Activated CD8-positive, alpha-beta memory T cell treated with anti-CD3 and anti-CD28 coated beads, Interleukin-2, amount 10 ng/mL, durations not matched to agents 7 days and 5 days (primary cell): ENCODE data around the gene ZMIZ1. TPM values are rescaled to one million over a fixed set of nuclear protein-coding genes. Genes with fewer than 3 reads are reported as not detected.

ENCODE experiments used
- ATAC-seq: fragments of 150-1000 bp; cut with Tn5 transposase; one replicate; pipeline ENCODE4 v1.10.0; 2021; ENCODE audit warnings: moderate library complexity
- CTCF ChIA-PET: fragments of 350-600 bp; sonication (Branson Sonifier 250); formaldehyde crosslinking; loops from one replicate; lab custom pipeline; 2021; ENCODE audit warnings: antibody characterized with exemption; lab: Charles Lee
- DNase-seq: peaks from one replicate; pipeline ENCODE4 v3.0.0-alpha.2; 2020
- H3K27ac Mint-ChIP-seq: one replicate; pipeline ENCODE4 v1.8.0; 2021; ENCODE audit warnings: mild to moderate bottlenecking, mixed read lengths
- H3K27me3 Mint-ChIP-seq: one replicate; pipeline ENCODE4 v1.8.0; 2021; ENCODE audit warnings: mixed read lengths
- H3K36me3 Mint-ChIP-seq: one replicate; pipeline ENCODE4 v1.8.0; 2021; ENCODE audit warnings: mild to moderate bottlenecking, mixed read lengths
- H3K4me1 Mint-ChIP-seq: one replicate; pipeline ENCODE4 v1.8.0; 2021; ENCODE audit warnings: mixed read lengths
- H3K4me3 Mint-ChIP-seq: one replicate; pipeline ENCODE4 v1.8.0; 2021; ENCODE audit warnings: mild to moderate bottlenecking, moderate library complexity, mixed read lengths
- H3K9me3 Mint-ChIP-seq: one replicate; pipeline ENCODE4 v1.8.0; 2022; ENCODE audit warnings: low read depth, mixed read lengths
- total RNA-seq, 2 experiments: library from RNA; stranded (reverse); gene quantifications; one replicate each; pipeline ENCODE4 v1.2.3, GENCODE V29; 2021

ZMIZ1 gene
- total RNA-seq, 2 experiments from 2014 or later = 52.7 to 71.5 TPM

DNA sequence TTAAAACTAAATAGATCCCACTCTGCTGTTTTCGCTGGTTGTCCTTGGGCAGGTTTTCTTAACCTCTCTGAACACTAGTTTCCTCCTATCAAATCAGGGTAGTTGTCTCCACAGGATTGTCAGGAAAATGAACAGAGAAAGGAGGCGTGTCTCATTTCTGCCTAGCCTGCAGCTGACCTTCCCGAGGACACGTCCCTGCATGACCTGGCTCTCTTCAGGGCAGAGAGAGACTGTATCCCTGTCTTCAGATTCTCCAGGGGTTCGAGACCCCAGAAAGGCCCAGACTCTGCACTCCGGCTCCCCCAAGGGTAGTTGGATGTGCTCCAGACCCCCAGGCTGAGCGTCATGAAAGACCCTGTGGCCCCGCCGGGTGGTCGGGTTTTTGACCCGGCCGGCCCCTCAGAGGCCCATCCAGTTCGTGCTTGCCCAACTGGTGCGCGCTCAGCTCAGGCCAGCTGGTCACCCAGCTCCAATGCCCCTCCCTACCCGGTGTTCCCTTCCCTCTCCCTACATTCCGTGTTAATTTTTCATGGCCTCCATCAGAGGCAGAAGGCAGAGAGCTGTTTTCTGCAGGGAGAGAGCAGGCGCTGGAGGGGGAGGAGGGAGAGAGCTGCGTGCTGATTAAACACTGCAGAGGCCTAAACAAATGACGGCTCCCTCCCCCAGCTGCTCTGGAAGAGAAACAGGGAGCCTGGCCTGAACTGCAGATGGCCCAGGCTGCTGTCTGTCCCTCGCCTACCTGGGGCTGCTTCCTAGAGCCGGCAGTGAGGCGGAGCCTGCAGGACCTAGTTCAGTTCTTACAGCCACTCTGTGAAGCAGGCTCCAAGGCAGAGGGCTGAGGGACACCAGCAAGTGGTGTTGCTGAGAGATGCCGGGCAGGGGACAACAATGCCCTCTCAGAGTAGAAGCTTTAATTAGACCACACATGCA is 192.3 kb downstream of the ZMIZ1 start:
- no peak for DNase-seq
- CTCF ChIA-PET = interaction anchor here (1.0 to 1.7 kb wide), 4 partner anchors 11 to 65 kb away, joined by 3 to 5 read pairs (median 4); no protein-coding TSS in a partner anchor
- H3K4me3 Mint-ChIP-seq = no peak overlapping the region
- no peaks in the 10 kb centered on the region for H3K27me3 Mint-ChIP-seq
- ATAC-seq = no peak
- H3K27ac Mint-ChIP-seq = no peak overlapping the region
- peaks cover 37% of the 10 kb centered on the region for H3K4me1 Mint-ChIP-seq
- H3K9me3 Mint-ChIP-seq = no peaks in the 10 kb centered on the region
- H3K36me3 Mint-ChIP-seq = peaks cover 5% of the 10 kb centered on the region

DNA sequence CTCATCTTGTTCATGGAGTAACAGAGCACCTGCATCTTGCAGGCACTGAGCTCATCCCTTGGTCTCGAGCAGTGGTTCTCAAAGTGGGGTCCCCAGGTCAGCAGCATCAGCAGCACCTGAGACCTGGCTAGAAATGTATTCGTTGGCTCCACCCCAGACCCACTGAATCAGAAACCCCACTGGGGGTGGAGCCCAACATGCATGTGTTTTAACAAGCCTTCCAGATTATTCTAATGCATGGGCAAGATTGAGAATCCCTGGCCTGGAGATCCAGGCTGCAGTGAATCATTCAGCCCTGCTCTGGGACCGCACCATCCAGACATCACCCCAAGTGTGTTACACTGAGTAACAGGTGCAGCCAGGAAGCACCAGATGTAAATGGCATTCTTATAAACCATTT is 193.4 kb downstream of the ZMIZ1 start:
- no peaks in the 10 kb centered on the region for H3K27me3 Mint-ChIP-seq
- DNase-seq (no peak), ATAC-seq (no peak)
- no peaks in the 10 kb centered on the region for H3K9me3 Mint-ChIP-seq
- H3K4me3 Mint-ChIP-seq = no peak overlapping the region
- peaks cover 7% of the 10 kb centered on the region for H3K36me3 Mint-ChIP-seq
- no peak overlapping the region for H3K27ac Mint-ChIP-seq
- CTCF ChIA-PET = interaction anchor here (1.4 kb wide), 1 partner anchor 22 kb away, joined by 5 read pairs; no protein-coding TSS in a partner anchor
- peaks cover 48% of the 10 kb centered on the region for H3K4me1 Mint-ChIP-seq

DNA sequence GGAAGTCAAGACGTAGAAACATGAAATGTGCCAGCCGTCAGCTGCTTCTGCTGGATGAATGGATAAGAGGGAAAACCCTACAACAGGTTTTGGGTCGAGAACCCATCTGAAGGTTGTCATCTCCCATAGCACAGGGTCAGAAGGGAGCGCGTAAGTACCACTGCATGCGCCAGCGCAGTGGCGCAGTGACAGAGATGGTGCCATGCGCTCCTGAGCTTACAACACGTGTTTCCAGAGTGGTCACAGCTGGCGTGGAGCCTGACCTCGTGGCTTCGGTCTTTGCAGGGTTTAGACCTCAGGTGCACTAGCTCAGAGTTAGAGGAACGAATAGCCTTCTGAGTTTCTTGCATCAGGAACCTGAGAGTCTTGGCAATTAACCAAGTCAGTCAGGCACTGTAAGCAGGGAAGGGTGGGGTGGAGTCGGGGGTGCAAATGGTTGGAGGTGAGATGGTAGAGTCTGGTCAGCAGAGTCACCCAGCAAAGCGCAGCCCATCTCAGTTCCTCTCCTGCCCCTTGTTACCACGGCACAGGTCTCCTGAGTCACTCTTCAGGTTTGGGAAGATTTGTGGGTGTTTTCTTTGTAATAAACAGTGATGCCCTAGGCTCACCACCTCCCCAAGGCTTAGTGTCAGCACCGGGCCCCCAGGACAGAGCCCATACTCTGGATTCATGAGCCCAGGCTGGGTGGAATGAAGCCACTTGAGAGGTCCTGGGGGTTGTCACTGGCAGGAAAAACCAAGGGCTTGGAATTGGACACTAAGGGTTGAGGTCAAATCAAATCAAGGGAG is 194.4 kb downstream of the ZMIZ1 start:
- Mint-ChIP-seq H3K4me3 (no peak overlapping the region), H3K9me3 (no peaks in the 10 kb centered on the region), H3K36me3 (peaks cover 4% of the 10 kb centered on the region)

DNA sequence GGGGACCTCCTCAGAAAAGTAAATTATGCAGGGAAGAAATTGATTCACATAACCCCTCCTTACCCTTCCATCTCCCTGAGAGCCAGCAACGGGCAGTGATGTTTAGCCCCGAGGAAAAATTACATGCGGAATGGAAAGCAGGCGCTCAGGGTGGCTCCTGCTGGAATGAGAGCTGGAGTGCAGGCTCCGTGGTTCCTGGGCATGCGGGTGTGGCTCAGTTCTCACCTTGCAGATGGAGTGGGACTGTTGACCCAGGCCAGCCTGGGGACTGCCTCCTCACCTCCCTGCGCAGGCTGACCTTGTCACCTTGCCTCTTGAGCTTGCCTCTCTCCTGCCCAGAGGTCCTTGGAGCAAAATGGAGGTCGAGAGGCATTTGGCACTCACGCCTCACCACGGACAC is 195.2 kb downstream of the ZMIZ1 start:
- DNase-seq (no peak), ATAC-seq (no peak)
- Mint-ChIP-seq H3K9me3 (no peaks in the 10 kb centered on the region), H3K4me1 (peaks cover 54% of the 10 kb centered on the region), H3K27me3 (no peaks in the 10 kb centered on the region), H3K27ac (no peak overlapping the region), H3K4me3 (no peak overlapping the region), H3K36me3 (peaks cover 8% of the 10 kb centered on the region)
- CTCF ChIA-PET = interaction anchor here (4.1 kb wide), 1 partner anchor 14 kb away, joined by 18 read pairs; no protein-coding TSS in a partner anchor

More for the DNA sequence above, 194.4 kb downstream of the ZMIZ1 start:
- no peaks in the 10 kb centered on the region for H3K27me3 Mint-ChIP-seq
- CTCF ChIA-PET = no interaction called here
- no peak overlapping the region for H3K27ac Mint-ChIP-seq
- DNase-seq (no peak), ATAC-seq (no peak)
- peaks cover 54% of the 10 kb centered on the region for H3K4me1 Mint-ChIP-seq

DNA sequence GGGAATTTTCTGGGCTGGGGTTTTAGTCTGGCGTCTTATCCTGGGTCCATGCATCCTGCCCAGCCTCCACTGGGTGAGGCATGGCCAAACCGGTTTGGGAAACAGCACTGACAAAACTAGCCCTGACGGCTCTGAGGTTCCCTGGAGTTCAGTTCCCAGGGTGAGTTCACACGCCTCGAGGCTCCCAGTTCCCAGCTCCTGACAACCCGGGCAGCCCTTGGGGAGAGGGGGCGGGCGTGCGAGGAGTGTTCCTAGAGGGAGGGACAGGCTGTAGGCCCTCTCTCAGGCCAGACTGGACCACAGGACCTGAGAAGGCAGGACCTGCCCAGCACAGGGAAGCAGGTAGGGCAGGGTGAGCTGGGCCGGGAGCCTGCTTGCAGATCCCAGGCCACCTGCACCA is 196.2 kb downstream of the ZMIZ1 start:
- H3K9me3 Mint-ChIP-seq = no peaks in the 10 kb centered on the region
- H3K27ac Mint-ChIP-seq = peak overlapping the region; percentile 86
- H3K4me1 Mint-ChIP-seq = peaks cover 54% of the 10 kb centered on the region
- ATAC-seq (no peak), DNase-seq (no peak)
- H3K27me3 Mint-ChIP-seq = no peaks in the 10 kb centered on the region
- CTCF ChIA-PET = interaction anchor here (1.4 to 4.1 kb wide), 3 partner anchors 15 to 28 kb away, joined by 3 to 18 read pairs (median 6); no protein-coding TSS in a partner anchor
- no peak overlapping the region for H3K4me3 Mint-ChIP-seq
- peaks cover 8% of the 10 kb centered on the region for H3K36me3 Mint-ChIP-seq

DNA sequence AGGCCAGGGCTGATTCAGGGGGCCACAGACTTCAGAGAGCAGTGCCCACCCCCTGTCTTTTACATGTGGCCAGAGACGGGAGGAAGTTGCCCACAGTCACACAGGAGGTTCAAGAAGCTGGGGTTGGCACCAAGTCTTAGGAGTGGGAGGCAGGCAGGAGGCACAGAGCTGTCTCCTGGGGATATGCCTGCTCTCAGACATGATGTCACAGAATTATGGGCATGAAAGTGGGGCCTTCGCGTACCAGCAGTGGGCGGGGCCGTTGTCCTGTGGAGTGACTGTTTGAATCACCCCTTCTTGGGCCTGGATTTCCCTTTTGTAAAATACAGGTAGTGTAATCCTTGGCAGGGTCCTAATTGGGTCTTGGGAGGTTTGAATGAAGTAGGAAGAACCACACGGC is 197.3 kb downstream of the ZMIZ1 start:
- CTCF ChIA-PET = interaction anchor here (1.4 to 4.1 kb wide), 3 partner anchors 17 to 27 kb away, joined by 3 to 18 read pairs (median 6); no protein-coding TSS in a partner anchor

DNA sequence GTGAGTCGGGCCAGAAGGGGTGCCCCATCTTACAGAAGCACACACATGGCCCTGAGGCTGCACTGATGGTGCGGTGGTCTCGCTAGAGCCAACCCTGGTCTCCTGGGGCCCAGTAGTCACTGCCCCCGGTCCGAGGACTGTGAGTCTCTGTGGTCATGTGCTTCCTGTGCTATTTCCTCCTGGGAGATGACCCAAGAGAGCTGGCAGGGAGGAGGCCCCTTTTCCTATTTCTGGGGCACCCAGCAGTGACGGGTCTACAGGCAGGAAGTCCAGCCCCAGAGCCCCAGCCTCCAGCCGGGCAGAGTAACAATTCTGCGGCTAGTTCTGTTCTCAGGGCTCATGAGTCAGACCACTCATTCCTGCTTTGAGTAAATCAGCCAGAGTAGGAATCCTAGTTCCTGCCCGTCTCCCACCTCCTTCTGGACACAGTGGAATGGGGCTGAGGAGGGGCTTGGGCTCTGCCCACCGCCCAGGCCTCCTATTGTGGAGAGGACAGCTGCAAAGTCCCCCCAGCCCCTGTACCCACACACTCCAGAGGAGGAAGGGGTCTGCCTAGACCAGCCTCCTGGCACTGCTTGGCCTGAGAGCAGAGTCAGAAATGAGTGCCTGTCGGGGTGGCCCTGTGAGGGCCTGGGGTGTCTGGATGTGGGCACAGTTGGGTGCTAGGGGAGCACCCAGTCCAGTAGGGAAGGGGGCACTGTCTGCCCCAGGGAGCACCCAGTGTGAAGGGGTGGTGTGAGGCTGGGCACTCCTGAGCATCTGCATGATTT is 198.0 kb downstream of the ZMIZ1 start:
- peak; percentile 84 for ATAC-seq

More for the DNA sequence above, 197.3 kb downstream of the ZMIZ1 start:
- Mint-ChIP-seq H3K4me3 (no peak overlapping the region), H3K27ac (peak overlapping the region; percentile 86), H3K36me3 (peaks cover 8% of the 10 kb centered on the region), H3K27me3 (no peaks in the 10 kb centered on the region), H3K9me3 (no peaks in the 10 kb centered on the region), H3K4me1 (peaks cover 53% of the 10 kb centered on the region)
- DNase-seq = peak; percentile 62
- ATAC-seq = peak; percentile 45

DNA sequence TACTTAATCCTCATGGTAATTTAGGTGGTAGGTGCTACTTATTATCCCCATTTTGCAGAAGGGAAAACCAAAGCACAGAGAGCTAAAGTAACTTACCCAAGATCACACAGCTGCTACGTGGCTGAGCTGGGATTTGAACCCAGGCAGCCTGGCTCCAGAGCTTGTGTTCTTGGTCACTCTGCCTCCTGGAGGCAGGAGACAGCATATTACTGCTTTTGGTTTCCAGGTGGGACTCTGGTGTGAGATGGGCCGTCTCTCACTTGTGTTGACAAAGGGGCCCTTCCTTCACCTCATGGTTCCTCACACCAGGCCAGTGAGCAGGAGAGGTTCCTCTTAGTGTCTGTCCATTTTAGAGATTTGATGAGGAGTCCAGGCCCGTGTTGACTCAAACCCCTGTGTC is 198.7 kb downstream of the ZMIZ1 start:
- Mint-ChIP-seq H3K4me3 (no peak overlapping the region), H3K9me3 (no peaks in the 10 kb centered on the region), H3K4me1 (peaks cover 58% of the 10 kb centered on the region), H3K36me3 (peaks cover 8% of the 10 kb centered on the region), H3K27ac (peak overlapping the region; percentile 52), H3K27me3 (no peaks in the 10 kb centered on the region)
- CTCF ChIA-PET = interaction anchor here (1.0 to 4.1 kb wide), 3 partner anchors 13 to 25 kb away, joined by 3 to 18 read pairs (median 3); no protein-coding TSS in a partner anchor
- no peak for ATAC-seq
- no peak for DNase-seq

More for the DNA sequence above, 198.0 kb downstream of the ZMIZ1 start:
- peak; percentile 82 for DNase-seq
- H3K36me3 Mint-ChIP-seq = peaks cover 8% of the 10 kb centered on the region
- no peaks in the 10 kb centered on the region for H3K9me3 Mint-ChIP-seq
- H3K4me1 Mint-ChIP-seq = peaks cover 56% of the 10 kb centered on the region
- H3K27me3 Mint-ChIP-seq = no peaks in the 10 kb centered on the region
- peak overlapping the region; percentile 86 for H3K27ac Mint-ChIP-seq
- CTCF ChIA-PET = interaction anchor here (1.0 to 4.1 kb wide), 4 partner anchors 14 to 24 kb away, joined by 3 to 18 read pairs (median 3); no protein-coding TSS in a partner anchor
- no peak overlapping the region for H3K4me3 Mint-ChIP-seq

DNA sequence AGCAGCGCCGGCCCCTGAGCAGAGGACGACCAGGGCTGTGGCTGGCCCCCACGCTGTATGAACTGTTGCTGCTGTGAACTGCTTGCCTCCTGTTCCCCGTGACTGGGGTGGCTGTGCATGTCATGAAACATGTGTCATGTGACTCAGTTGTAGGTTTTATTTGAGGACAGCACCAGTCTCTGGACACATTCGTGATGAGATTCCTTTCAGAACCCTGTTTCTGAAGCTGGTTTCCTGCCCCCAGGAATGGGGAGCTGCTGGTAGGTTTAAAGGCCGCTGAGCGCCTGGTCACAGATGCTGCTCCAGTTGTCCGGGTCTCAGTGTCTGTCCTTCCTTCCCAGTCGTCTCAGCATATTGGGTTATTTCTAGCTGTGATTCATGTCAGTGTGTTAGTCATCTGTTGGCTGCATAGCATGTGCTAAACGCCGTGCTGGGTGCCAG is 199.4 kb downstream of the ZMIZ1 start:
- no peaks in the 10 kb centered on the region for H3K27me3 Mint-ChIP-seq
- H3K4me1 Mint-ChIP-seq = peaks cover 60% of the 10 kb centered on the region
- CTCF ChIA-PET = interaction anchor here (0.7 kb wide), 1 partner anchor 10 kb away, joined by 3 read pairs; no protein-coding TSS in a partner anchor
- H3K36me3 Mint-ChIP-seq = peaks cover 8% of the 10 kb centered on the region
- DNase-seq (no peak), ATAC-seq (no peak)
- no peaks in the 10 kb centered on the region for H3K9me3 Mint-ChIP-seq
- H3K27ac Mint-ChIP-seq = no peak overlapping the region
- H3K4me3 Mint-ChIP-seq = no peak overlapping the region

DNA sequence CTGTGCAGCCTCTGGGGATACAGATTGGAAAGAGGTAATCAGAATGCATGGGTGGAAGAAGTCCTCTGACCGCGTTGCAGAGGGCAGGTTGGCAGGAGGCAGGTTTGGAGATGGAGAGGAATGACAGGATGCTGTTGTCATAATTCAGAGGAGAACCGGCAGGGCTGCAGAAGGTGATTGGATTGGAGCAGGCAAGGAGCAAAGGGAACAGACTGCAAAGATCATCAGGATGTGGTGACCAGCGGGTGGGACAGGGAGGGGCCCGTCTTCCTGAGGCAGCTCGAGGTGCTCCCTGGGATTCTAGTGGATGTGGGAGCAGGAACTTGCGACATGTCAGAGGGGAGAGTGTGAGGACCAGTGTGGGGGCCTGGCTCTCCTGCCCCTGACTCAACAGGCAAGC is 200.0 kb downstream of the ZMIZ1 start:
- Mint-ChIP-seq H3K36me3 (peaks cover 8% of the 10 kb centered on the region), H3K4me1 (peaks cover 60% of the 10 kb centered on the region), H3K27ac (no peak overlapping the region), H3K27me3 (no peaks in the 10 kb centered on the region), H3K4me3 (no peak overlapping the region), H3K9me3 (no peaks in the 10 kb centered on the region)
- CTCF ChIA-PET = interaction anchor here (0.7 kb wide), 1 partner anchor 9 kb away, joined by 3 read pairs; no protein-coding TSS in a partner anchor
- ATAC-seq (no peak), DNase-seq (no peak)

DNA sequence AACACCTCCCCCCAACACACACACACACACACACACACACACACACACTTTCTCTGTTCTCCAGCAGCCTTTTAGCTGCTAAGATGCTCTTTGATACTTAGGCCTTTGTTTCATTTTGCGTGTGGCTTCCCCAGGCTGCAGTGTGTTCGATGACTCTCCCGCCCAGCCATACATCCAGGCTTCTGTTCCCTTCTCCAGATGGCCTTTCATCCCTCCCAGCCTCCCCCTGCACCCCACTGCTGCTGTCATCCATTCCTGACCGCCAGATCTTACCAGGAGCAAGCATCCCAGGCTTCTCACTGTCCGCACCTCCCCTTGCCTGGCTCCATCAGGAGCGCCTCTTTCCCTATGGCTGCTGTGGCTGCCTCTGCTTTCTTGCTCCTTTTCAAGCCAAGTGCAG is 200.7 kb downstream of the ZMIZ1 start:
- Mint-ChIP-seq H3K4me3 (no peak overlapping the region), H3K36me3 (peaks cover 8% of the 10 kb centered on the region), H3K27ac (no peak overlapping the region), H3K9me3 (no peaks in the 10 kb centered on the region), H3K27me3 (no peaks in the 10 kb centered on the region), H3K4me1 (peaks cover 56% of the 10 kb centered on the region)
- DNase-seq (no peak), ATAC-seq (no peak)
- CTCF ChIA-PET = no interaction called here

DNA sequence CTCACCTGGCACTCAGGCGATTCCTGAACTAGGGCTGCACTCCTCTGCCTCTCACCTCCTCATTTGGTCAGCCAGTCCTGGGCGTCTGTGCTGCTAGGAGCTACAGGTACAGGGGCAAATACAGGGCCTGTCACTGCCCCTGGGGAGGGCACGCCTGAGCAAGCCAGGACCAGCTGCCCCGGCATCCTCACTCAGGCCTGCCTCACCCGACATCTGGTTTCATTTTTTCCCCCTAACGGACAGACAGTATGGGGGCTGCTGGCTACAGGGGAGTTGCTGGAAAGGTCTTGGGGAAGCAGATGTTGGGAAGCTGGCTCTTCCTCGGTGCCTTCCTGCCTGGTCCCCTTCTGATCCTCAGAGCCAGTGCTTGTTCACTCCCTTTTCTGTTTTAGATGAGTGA is 201.2 kb downstream of the ZMIZ1 start:
- peaks cover 55% of the 10 kb centered on the region for H3K4me1 Mint-ChIP-seq
- no peaks in the 10 kb centered on the region for H3K27me3 Mint-ChIP-seq
- DNase-seq (no peak), ATAC-seq (no peak)
- CTCF ChIA-PET = no interaction called here
- no peak overlapping the region for H3K4me3 Mint-ChIP-seq
- no peaks in the 10 kb centered on the region for H3K9me3 Mint-ChIP-seq
- H3K36me3 Mint-ChIP-seq = peaks cover 8% of the 10 kb centered on the region
- no peak overlapping the region for H3K27ac Mint-ChIP-seq
